GM12878 (cell line): Measurements from ENCODE around the gene AQP2. TPM values are rescaled to one million over a fixed set of nuclear protein-coding genes. Genes with fewer than 3 reads are reported as not detected.

Experiments
- ATAC-seq: fragments of 200-7000 bp; cut with Tn5 transposase; 3 replicates; pipeline ENCODE4 v1.9.1; 2020; ENCODE audit warnings: mild to moderate bottlenecking, moderate library complexity
- BruUV-seq: library from RNA; stranded (reverse); fragments of 400-500 nt; replicated peaks from 2 replicates; lab custom pipeline; 2021; lab: Mats Ljungman, UMichigan
- CTCF ChIA-PET: fragments of 300-600 bp; sonication (Branson Sonifier 250); formaldehyde crosslinking; extraction: SDS; loops from one replicate; lab custom pipeline; 2021; ENCODE audit warnings: inconsistent platforms; lab: Yijun Ruan, JAX
- POLR2A ChIA-PET: fragments of 350-600 bp; formaldehyde crosslinking; extraction: SDS; loops from one replicate; lab custom pipeline; 2021; ENCODE audit warnings: inconsistent platforms; lab: Charles Lee
- RAD21 ChIA-PET: fragments of 300-600 bp; sonication (Branson Sonifier 250); formaldehyde crosslinking; loops from one replicate; lab custom pipeline; 2023; ENCODE audit warnings: antibody characterized with exemption; ENCODE audit not compliant: unreplicated experiment; lab: Charles Lee
- SMC1A ChIA-PET: fragments of 300-600 bp; sonication (Branson Sonifier 250); formaldehyde crosslinking; loops from one replicate; lab custom pipeline; 2023; ENCODE audit not compliant: unreplicated experiment, uncharacterized antibody; lab: Charles Lee
- DNase-seq: peaks from one replicate; pipeline ENCODE4 v3.0.0-alpha.2; 2011; ENCODE audit warnings: low read depth, low spot score
- FAIRE-seq: peaks from 3 replicates; lab custom pipeline; 2011; peaks lifted over from hg19 to GRCh38; lab: Jason Lieb, UNC
- H2AFZ ChIP-seq: 2 replicates; pipeline ENCODE4 v1.6.0; 2011; ENCODE audit warnings: low read depth, low read length, control low read depth; ENCODE audit not compliant: control insufficient read depth
- H3K27ac ChIP-seq: 2 replicates; pipeline ENCODE4 v1.5.1; 2011; ENCODE audit warnings: control low read depth; ENCODE audit not compliant: control insufficient read depth, insufficient read depth
- H3K27me3 ChIP-seq, 2 experiments: replicated peaks in 1 of 2; 2 replicates each; pipeline versions ENCODE4 v1.6.0 to v1.6.1; 2011; ENCODE audit warnings: low read length in 1 of 2; ENCODE audit not compliant: control insufficient read depth in 2 of 2, insufficient read depth in 2 of 2
- H3K36me3 ChIP-seq, 2 experiments: 2 replicates each; pipeline ENCODE4 v1.5.1; 2011; ENCODE audit warnings: low read length in 1 of 2; ENCODE audit not compliant: control insufficient read depth in 2 of 2, insufficient read depth in 2 of 2
- H3K4me1 ChIP-seq: 2 replicates; pipeline ENCODE4 v1.6.1; 2011; ENCODE audit warnings: mild to moderate bottlenecking, low read length, moderate library complexity, mixed read lengths; ENCODE audit not compliant: control insufficient read depth, insufficient read depth
- H3K4me2 ChIP-seq: 2 replicates; pipeline ENCODE4 v1.6.0; 2011; ENCODE audit warnings: control low read depth; ENCODE audit not compliant: control insufficient read depth, insufficient read depth
- H3K4me3 ChIP-seq: fragments of 200-600 bp; sonication (generic); 2 replicates; pipeline ENCODE4 v1.5.1; 2016
- H3K79me2 ChIP-seq: 2 replicates; pipeline ENCODE4 v1.6.0; 2011; ENCODE audit warnings: low read length; ENCODE audit not compliant: control insufficient read depth, insufficient read depth
- H3K9ac ChIP-seq: 2 replicates; pipeline ENCODE4 v1.8.0; 2011; ENCODE audit warnings: low read length, control low read depth, mixed read lengths; ENCODE audit not compliant: control insufficient read depth, insufficient read depth
- H3K9me3 ChIP-seq: replicated peaks from 3 replicates; pipeline ENCODE4 v1.5.1; 2011; ENCODE audit warnings: mild to moderate bottlenecking, low read length; ENCODE audit not compliant: control insufficient read depth, insufficient read depth
- H4K20me1 ChIP-seq: 2 replicates; pipeline ENCODE4 v1.6.0; 2011; ENCODE audit not compliant: control insufficient read depth, insufficient read depth
- BACH1 ChIP-seq: fragments of 450-650 bp; IDR thresholded peaks from 2 replicates; pipeline ENCODE4 v1.6.1; 2017; ENCODE audit warnings: mild to moderate bottlenecking, borderline replicate concordance
- BHLHE40 ChIP-seq, 2 experiments: fragments of 450-650 bp in 1 of 2; IDR thresholded peaks; 2 replicates each; pipeline ENCODE4 v1.6.1; 2011 to 2017; ENCODE audit warnings: low read depth in 2 of 2, borderline replicate concordance in 1 of 2, improper control_type of control experiment in 1 of 2, low read length in 1 of 2, mild to moderate bottlenecking in 1 of 2
- FOXM1 ChIP-seq: IDR thresholded peaks from 2 replicates; pipeline ENCODE4 v1.6.1; 2012; ENCODE audit warnings: low read depth, mild to moderate bottlenecking, inconsistent platforms, low read length, moderate library complexity
- GABPA ChIP-seq: IDR thresholded peaks from 2 replicates; pipeline ENCODE4 v1.6.1; 2014; ENCODE audit warnings: antibody characterized with exemption, low read depth, mild to moderate bottlenecking, inconsistent platforms
- PML ChIP-seq: IDR thresholded peaks from 2 replicates; pipeline ENCODE4 v1.6.1; 2012; ENCODE audit warnings: low read length, inconsistent platforms
- POU2F2 ChIP-seq: IDR thresholded peaks from 3 replicates; pipeline ENCODE4 v1.6.1; 2011; ENCODE audit warnings: low read depth, mild to moderate bottlenecking, low read length, borderline replicate concordance
- RAD21 ChIP-seq: IDR thresholded peaks from 2 replicates; pipeline ENCODE4 v1.6.1; 2011; ENCODE audit warnings: mild to moderate bottlenecking, low read depth, low read length, moderate library complexity; ENCODE audit not compliant: insufficient read depth
- TCF7 ChIP-seq: IDR thresholded peaks from 2 replicates; pipeline ENCODE4 v1.6.1; 2014; ENCODE audit warnings: antibody characterized with exemption, borderline replicate concordance
- ZBTB40 ChIP-seq: fragments of 450-650 bp; IDR thresholded peaks from 2 replicates; pipeline ENCODE4 v1.6.1; 2016; ENCODE audit warnings: mild to moderate bottlenecking, moderate library complexity, borderline replicate concordance
- WGBS: methylation state at CpG from one replicate; pipeline ENCODE4 v1.1.6; 2016; ENCODE audit warnings: low lambda C conversion rate; ENCODE audit not compliant: insufficient replicate concordance, insufficient coverage; ENCODE audit errors: missing lambda C conversion rate; 5-methylcytosine and 5-hydroxymethylcytosine counted together
- in situ Hi-C: fragments of 300-500 bp; cut with MboI; formaldehyde crosslinking; loops from 9 replicates; pipeline ENCODE4 v1.14.3; 2018; ENCODE audit warnings: mixed read lengths
- intact Hi-C: fragments of 100-400 bp; cut with micrococcal nuclease; formaldehyde crosslinking; loops from one replicate; pipeline ENCODE4 v1.14.2; 2022; ENCODE audit not compliant: unreplicated experiment
- polyA plus RNA-seq, 11 experiments: library from polyadenylated mRNA; depleted of rRNA in 4 of 11; unstranded in 6 of 11; stranded (reverse) in 5 of 11; fragments of >200 nt; fragmentation: Nextera tagmentation in 4 of 11; fragmentation: Illumina TruSeq in 1 of 11; extraction: Ambion mirVana in 4 of 11; extraction: Trizol in 1 of 11; gene quantifications; 1 replicate in 1 of 11; 2 replicates in 10 of 11; pipeline versions ENCODE4 v1.2.1 to v1.2.3, GENCODE V29; 2011 to 2016; ENCODE audit warnings: inconsistent platforms in 2 of 11, missing spikeins in 2 of 11, low read depth in 1 of 11
- total RNA-seq, 4 experiments: library from RNA; depleted of rRNA in 3 of 4; stranded (reverse); fragments of >200 nt in 3 of 4; fragmentation: Illumina TruSeq in 1 of 4; extraction: Trizol in 1 of 4; gene quantifications; 2 replicates each; pipeline versions ENCODE4 v1.2.1 to v1.2.3, GENCODE V29; 2013 to 2021
- TF ChIP-seq, protein P1 (sequence below), 3 experiments: IDR thresholded peaks in 2 of 3; conservative IDR thresholded peaks in 1 of 3; 2 replicates each; pipeline ENCODE4 v1.5.1; 2011; ENCODE audit warnings: low read depth in 3 of 3, low read length in 3 of 3, mild to moderate bottlenecking in 3 of 3, control low read depth in 2 of 3, moderate library complexity in 2 of 3, inconsistent platforms in 1 of 3, mixed read lengths in 1 of 3; ENCODE audit not compliant: control insufficient read depth in 2 of 3, insufficient read depth in 1 of 3; ENCODE audit errors: extremely low read depth in 1 of 3
- TF ChIP-seq, protein P2 (sequence below): IDR thresholded peaks from 2 replicates; pipeline ENCODE4 v1.6.1; 2011; ENCODE audit warnings: borderline replicate concordance, low read depth, mild to moderate bottlenecking, moderate library complexity, low read length; ENCODE audit not compliant: insufficient read depth, poor library complexity, severe bottlenecking
- TF ChIP-seq, protein P3 (sequence below): IDR thresholded peaks from 2 replicates; pipeline ENCODE4 v1.6.1; 2012; ENCODE audit warnings: low read depth, low read length, improper control_type of control experiment

The AQP2 gene
- total and polyA plus RNA-seq, 10 of the 15 experiments (the other 5 are each of a cell fraction or from before 2014, with no cell fraction given), result not detected

GRCh38 chr12:49923035-49923644 is 27.4 kb upstream of the AQP2 start (continued):
- TF ChIP-seq GABPA, result no peak
- TF ChIP-seq FOXM1, result no peak
- TF ChIP-seq, protein P1, sequence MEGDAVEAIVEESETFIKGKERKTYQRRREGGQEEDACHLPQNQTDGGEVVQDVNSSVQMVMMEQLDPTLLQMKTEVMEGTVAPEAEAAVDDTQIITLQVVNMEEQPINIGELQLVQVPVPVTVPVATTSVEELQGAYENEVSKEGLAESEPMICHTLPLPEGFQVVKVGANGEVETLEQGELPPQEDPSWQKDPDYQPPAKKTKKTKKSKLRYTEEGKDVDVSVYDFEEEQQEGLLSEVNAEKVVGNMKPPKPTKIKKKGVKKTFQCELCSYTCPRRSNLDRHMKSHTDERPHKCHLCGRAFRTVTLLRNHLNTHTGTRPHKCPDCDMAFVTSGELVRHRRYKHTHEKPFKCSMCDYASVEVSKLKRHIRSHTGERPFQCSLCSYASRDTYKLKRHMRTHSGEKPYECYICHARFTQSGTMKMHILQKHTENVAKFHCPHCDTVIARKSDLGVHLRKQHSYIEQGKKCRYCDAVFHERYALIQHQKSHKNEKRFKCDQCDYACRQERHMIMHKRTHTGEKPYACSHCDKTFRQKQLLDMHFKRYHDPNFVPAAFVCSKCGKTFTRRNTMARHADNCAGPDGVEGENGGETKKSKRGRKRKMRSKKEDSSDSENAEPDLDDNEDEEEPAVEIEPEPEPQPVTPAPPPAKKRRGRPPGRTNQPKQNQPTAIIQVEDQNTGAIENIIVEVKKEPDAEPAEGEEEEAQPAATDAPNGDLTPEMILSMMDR (IDR thresholded peaks at IDR 0.05 in 2 of 3, conservative IDR thresholded peaks at IDR 0.05 in 1 of 3; ENCODE audit: control insufficient read depth in 2 of 3, extremely low read depth in 1 of 3, insufficient read depth in 1 of 3, low read depth in 3 of 3, low read length in 3 of 3), result no peak

GRCh38 chr12:49923880-49924556 is 26.5 kb upstream of the AQP2 start:
- intact Hi-C loops (no loop called here), in situ Hi-C loops (no loop called here)
- POLR2A ChIA-PET, result no interaction called here
- H3K36me3 ChIP-seq, result no peaks in the 10 kb centered on the region
- H3K79me2 ChIP-seq, result no peaks in the 10 kb centered on the region
- no peak overlapping the region for H3K4me3 ChIP-seq
- H3K4me1 ChIP-seq, result no peaks in the 10 kb centered on the region
- ATAC-seq (no peak), DNase-seq (no peak), FAIRE-seq (no peak)
- no TSS peak for BruUV-seq
- CTCF ChIA-PET, result no interaction called here
- WGBS, result 34% methylated on average over 15 of the region's 15 CpGs
- RAD21 ChIA-PET, result no interaction called here
- H4K20me1 ChIP-seq, result no peaks in the 10 kb centered on the region
- H2AFZ ChIP-seq, result no peak overlapping the region
- no peaks in the 10 kb centered on the region for H3K9me3 ChIP-seq
- H3K27ac ChIP-seq, result no peak overlapping the region
- no peak overlapping the region for H3K4me2 ChIP-seq
- peaks cover 0 to 2% of the 10 kb centered on the region in 2 experiments; a peak in 2 of 4 replicates for H3K27me3 ChIP-seq
- SMC1A ChIA-PET, result no interaction called here
- no peak overlapping the region for H3K9ac ChIP-seq
- TF ChIP-seq, protein P2, sequence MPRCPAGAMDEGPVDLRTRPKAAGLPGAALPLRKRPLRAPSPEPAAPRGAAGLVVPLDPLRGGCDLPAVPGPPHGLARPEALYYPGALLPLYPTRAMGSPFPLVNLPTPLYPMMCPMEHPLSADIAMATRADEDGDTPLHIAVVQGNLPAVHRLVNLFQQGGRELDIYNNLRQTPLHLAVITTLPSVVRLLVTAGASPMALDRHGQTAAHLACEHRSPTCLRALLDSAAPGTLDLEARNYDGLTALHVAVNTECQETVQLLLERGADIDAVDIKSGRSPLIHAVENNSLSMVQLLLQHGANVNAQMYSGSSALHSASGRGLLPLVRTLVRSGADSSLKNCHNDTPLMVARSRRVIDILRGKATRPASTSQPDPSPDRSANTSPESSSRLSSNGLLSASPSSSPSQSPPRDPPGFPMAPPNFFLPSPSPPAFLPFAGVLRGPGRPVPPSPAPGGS, result no peak
- no peak for TF ChIP-seq TCF7
- no peak for TF ChIP-seq POU2F2
- TF ChIP-seq, protein P3, sequence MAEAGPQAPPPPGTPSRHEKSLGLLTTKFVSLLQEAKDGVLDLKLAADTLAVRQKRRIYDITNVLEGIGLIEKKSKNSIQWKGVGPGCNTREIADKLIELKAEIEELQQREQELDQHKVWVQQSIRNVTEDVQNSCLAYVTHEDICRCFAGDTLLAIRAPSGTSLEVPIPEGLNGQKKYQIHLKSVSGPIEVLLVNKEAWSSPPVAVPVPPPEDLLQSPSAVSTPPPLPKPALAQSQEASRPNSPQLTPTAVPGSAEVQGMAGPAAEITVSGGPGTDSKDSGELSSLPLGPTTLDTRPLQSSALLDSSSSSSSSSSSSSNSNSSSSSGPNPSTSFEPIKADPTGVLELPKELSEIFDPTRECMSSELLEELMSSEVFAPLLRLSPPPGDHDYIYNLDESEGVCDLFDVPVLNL, result no peak
- no peak for TF ChIP-seq PML
- TF ChIP-seq BHLHE40 (IDR thresholded peaks at IDR 0.05; ENCODE audit: borderline replicate concordance in 1 of 2, low read depth in 2 of 2, low read length in 1 of 2), result no peak
- no peak for TF ChIP-seq BACH1
- no peak for TF ChIP-seq RAD21
- TF ChIP-seq ZBTB40, result no peak
